AG20443 (cell line): ENCODE results near the gene CFAP92.
"Not testable (repeated sequence)": the region's sequence is repeated elsewhere in the genome, so short reads cannot be mapped to it uniquely, and the experiment has no call there.

Experiments used
- DNase-seq: peaks from one replicate; pipeline ENCODE4 v3.0.0; 2012; ENCODE audit warnings: low spot score, mixed read lengths

CFAP92 gene

DNA sequence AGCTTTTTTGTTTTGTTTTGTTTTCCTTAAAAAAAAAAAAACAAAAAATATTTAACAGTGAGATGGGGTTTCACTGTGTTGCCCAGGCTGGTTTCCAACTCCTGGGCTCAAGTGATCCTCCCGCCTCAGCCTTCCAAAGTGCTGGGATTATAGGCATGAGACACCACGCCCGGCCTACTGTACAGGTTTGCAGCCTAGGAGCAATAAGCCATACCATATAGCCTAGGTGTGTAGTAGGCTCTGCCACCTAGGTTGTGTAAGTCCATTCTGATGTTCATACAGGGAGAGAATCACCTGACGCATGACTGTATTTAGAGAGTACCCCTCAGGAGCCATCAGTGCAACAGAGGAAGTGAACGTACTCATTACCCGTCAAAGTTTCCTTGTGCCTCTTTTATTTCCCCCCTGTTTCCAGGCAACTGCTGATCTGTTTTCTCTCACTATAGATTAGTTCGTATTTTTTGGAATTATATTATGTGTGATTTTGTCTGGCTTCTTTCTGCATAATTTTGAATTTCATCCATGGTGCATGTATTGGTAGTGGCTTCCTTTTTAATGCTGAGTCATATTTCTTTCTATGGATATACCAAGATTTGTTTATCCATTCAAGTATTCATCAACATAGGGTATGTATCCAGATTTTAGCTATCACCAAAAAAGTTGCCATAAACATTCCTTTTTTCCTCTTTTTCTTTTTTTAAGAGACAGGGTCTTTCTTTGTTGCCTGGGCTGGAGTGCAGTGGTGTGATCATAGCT is 104.6 kb downstream of the CFAP92 start:
- no peak for DNase-seq

DNA sequence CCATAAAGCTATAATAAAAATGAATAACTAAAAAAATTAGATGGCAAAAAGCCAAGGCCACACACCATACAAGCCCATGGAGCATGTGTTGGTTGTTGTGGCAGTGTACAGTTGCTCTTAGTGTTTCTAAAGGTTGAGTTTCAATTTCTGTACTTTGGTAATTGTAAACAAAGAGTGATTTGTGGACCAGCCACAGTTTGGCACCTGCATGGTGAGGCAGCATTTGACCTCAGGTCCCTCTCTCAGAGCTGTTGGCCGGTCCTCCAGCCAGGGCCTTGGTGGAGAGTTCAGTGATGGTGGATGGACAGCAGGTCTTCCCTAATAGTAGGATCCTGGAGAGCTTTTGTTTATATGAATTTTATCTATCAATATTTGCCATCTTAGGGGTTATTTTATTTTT is 108.9 kb downstream of the CFAP92 start:
- DNase-seq: no peak

- no peak for DNase-seq
Measured at GRCh38 chr3:128882719-128883118, 111.2 kb downstream of the CFAP92 start.

DNA sequence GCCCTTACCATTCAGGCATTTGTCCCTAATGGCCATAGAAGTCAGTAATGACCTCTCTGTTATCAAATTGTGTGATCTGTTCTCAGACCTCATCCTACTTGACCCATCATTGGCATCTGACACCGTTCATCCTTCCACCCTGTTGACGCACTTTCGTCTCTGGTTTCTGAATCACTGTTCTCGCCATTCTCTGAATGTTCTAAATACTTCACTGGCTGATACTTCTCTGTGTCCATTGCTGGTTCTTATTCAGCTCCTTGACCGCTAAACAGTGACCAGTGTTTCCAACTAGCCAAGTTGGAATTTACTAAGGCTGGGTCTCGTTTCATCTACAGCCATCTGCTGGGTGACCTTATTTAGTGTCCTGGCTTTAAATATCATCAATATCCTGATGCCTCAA is 112.3 kb downstream of the CFAP92 start:
- no peak for DNase-seq

- not testable (repeated sequence) for DNase-seq
Measured at GRCh38 chr3:128880455-128880854, 113.4 kb downstream of the CFAP92 start.

DNA sequence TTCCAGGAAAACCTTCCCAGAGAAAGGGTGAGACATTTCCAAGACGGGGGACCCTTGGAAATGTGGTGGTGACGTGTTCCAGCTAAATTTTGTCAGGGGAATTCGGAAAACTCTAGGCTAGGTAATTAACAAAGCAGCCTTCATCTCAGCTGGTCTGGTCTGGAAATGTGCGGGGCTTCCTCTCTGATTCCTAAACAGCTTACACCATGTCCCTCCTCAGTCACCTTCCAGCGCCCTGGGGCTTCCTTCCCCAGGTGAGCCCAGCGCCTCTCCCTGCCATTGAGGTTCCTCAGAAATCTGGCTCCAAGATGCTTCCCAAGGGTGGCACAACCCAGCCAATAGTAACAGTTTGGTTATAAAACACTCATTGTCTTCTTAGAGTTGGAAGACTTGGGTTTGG is 113.9 kb downstream of the CFAP92 start:
- no peak for DNase-seq

GRCh38 chr3:128879125-128879969 is 114.5 kb downstream of the CFAP92 start, which contains the start of gene ACAD9:
TSS of gene ACAD9 (plus strand) at chr3:128879620. CDS start at chr3:128879692, 72 bp downstream.
- DNase-seq: peak; percentile 100

DNA sequence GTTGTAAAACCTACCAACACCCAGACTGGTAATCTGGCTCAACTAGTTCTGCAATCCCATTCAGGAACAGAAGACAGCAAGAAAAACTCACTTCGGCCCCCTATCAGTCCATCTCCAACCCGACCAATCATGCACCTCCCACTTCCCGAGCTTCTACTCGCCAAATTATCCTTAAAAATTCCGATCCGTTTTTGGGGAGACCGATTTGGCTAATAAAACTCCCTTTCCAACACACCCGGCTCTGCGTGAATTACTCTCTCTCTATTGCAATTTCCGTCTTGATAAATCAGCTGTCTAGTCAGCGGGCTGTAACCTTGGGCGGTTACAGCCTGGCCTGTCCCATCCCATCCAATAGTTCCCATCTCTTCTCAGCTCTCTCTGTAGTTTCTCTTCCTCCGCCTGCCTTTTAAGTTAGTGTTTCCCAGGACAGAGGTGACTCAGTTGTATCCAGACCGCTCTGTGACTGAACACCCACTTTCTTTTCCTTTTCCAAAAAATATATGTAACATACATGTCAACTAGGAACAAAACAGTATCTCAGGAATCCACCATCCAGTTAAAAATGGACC is 115.2 kb downstream of the CFAP92 start:
- DNase-seq: peak; percentile 61

DNA sequence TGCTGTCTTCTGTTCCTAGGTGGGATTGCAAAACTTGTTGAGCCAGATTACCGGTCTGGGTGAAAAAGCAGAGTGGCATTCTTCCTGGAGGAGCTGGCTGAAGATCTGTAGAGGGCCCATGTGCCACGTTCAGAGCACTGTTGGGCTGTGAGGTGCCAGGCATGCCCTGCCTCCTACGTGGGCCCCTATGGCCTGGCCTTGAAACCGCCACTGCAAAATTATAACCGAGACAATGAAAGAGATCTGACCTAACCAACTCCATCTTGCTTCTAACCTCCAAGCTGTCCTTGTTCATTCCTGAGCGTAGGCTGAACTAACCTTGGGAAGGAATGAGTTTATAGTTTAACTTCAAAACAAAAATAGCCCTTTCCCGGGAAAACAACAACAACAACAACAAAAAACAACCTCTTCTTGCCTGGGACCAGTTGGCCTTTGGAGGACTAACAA is 115.8 kb downstream of the CFAP92 start:
- no peak for DNase-seq

- peak; percentile 50 for DNase-seq
Measured at GRCh38 chr3:128875556-128876120, 118.2 kb downstream of the CFAP92 start.

- no peak for DNase-seq
Measured at GRCh38 chr3:128874481-128875180, 119.2 kb downstream of the CFAP92 start.

DNA sequence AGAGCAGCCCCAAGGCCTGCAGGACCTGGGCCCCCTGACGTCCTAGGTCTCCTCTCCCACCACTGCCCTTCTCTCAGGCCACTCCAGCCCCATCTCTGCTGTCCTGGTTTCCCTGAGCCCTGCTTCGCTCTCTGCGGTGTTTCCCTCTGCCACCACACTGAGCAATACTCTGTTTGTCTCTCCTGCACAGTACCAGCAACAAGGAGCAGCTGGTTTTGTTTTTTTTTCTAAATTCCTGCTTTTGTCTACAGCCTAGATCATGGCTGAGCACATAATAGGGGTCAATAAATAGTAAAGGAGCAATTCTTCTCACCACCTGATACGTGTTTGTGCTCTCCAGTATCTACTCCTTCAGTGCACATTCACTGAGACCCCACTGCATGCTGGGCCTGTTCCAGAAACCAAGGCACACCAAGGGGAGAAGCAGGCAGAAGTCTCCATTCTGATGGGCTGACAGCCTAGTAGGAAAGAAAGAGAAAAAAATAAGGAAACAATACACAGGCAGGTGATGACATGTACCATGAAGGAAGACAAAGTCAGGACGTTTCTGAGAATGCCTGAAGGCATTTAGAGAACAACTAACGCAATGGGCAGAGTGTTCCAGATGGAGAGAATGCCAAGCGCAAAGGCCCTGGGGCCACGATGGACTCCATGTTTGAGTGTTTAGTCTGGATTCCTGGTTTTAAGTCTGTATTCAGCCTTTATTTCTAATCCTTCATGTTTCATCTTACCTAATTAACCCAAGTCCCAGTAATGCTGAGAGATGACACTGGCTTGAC is 120.4 kb downstream of the CFAP92 start:
- DNase-seq: no peak

GRCh38 chr3:128872744-128873143 is 121.1 kb downstream of the CFAP92 start:
- DNase-seq: no peak

DNA sequence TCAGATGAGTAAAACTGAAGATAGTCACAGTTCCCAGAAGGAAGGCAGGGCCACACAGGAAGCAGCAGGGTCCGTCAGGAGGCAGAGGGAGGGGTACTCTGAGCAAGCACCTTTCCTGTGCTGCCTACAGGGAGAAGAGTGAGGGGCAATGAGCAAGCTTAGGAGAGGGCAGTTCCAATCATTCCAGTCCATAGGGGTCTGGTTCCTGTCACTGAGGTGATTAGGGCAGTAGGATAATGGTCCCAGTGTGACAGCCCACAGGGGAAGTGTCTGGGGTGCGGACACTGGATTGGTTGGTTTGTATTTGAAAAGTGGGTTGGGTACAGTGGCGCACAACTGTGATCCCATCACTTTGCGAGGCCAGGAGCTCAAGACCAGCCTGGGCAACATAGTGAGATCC is 121.6 kb downstream of the CFAP92 start:
- no peak for DNase-seq

DNA sequence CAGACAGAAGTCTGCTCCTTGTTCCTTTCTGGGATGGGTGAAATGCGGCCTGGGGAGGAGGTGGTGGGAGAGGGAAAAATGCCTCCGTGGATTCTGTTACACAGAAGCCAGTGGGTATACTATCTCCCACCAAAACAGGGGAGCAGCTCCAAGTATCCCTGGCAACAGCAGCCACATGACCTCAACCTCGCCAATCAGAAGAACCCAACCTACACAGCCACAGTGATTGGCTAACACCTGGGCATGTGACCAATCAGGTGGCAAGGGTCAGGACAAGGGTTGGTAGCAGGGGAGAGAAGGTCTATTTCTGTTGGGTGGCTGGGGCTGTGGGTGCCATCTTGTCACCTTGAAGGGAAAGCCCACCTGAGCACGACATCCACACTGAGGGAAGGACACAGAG is 123.5 kb downstream of the CFAP92 start:
- no peak for DNase-seq

DNA sequence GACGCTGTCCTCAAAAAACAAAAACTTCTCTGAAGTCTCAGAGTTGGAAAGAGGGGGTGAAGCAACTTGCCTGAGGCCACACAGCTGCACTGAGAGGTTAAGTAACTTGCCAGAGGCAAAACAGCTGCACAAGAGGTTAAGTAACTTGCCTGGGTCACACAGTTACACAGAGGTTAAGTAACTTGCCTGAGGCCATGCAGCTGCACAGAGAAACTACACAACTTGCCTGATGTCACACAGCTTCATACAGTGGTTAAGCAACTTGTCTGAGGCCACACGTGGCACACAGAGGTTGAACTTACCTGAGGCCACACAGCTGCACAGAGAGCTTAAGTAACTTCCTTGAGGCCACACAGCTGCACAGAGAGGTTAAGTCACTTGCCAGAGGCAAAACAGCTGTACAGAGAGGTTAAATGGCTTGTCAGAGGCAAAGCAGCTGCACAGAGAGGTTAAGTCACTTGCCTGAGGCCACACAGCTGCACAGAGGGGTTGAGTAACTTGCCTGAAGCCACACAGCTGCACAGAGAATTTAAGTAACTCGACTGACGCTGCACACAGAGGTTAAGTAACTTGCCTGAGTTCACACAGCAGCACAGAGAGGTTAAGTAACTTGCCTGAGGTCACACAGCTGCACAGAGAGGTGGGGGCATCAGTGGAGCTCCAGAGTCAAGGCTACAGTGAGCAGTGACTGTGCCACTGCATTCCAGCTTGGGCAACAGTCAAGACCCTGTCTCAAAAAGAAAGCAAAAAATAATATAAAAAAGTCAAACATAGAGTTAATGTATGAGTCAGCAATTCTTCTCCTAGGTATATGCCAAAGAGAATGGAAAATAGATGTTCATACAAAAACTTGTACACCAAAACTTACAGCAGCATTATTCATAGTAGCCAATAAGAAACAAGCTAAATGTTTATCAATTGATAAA is 126.4 kb downstream of the CFAP92 start:
- DNase-seq: no peak

GRCh38 chr3:128864849-128865804 is 128.7 kb downstream of the CFAP92 start:
- not testable (repeated sequence) for DNase-seq

DNA sequence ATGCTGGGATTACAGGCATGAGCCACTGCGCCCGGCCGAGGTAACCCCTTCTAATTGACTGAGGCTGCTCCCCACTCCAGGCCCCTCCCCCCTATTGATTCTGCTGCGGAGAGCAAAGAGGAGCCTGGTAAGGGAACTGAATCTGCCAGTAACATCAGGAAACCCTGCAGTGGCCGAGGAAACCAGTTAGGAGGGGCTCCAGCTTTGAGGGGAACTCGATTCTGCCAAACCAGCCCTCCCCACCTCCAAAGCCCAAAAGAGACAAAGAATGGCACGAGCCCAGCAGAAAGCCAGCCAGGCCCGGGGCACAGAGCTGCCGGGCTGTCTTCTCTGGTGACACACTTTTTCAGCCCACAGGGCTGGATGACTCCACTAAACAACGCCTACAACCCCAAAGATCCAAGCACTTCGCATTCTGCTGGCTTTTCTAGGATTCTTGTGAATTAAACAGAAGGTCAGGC is 129.5 kb downstream of the CFAP92 start:
- no peak for DNase-seq

DNA sequence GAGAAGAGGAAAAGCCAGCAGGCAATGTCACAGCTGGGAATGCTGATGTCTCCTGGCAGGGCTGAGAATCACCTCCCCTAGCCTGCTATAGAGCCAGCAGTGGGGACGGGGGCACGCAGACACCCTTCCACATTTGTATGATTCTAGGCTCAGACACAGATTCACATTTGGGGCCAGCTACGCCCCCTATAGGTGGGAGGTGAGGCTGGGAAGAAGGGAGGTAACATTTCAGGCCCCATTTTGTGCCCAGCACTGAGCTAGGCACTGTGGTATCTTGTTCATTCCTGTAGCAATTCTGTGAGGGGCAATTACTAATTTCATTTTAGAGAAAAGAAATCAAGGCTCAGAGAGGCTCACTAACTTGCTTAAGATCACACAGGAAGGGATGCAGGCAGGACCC is 130.3 kb downstream of the CFAP92 start:
- DNase-seq: no peak
